T-cell (primary cell): ENCODE measurements around the gene CC2D2B. TPM values are rescaled to one million over a fixed set of nuclear protein-coding genes. Genes with fewer than 3 reads are reported as not detected.

Source experiments
- ATAC-seq, 4 experiments: fragments of 200-7000 bp in 3 of 4; fragments of 150-1000 bp in 1 of 4; cut with Tn5 transposase; replicated peaks in 1 of 4; 1 replicate in 3 of 4; 2 replicates in 1 of 4; pipeline ENCODE4 v1.10.0; 2021; ENCODE audit warnings: moderate library complexity in 3 of 4, mild to moderate bottlenecking in 2 of 4, moderate number of reproducible peaks in 1 of 4
- CTCF ChIA-PET, 2 donors: fragments of 300-600 bp; sonication (Branson Sonifier 250); formaldehyde crosslinking; loops; one replicate each; lab custom pipeline; 2022; ENCODE audit warnings: antibody characterized with exemption in 2 of 2; lab: Charles Lee
- POLR2A ChIA-PET, 2 donors: fragments of 300-600 bp; sonication (Branson Sonifier 250); formaldehyde crosslinking; loops; one replicate each; lab custom pipeline; 2022; ENCODE audit warnings: antibody characterized with exemption in 2 of 2; lab: Charles Lee
- DNase-seq, 35 experiments: peaks; one replicate each; pipeline versions ENCODE4 v3.0.0 to v3.0.0-alpha.2; 2013 to 2023
- H3K27ac ChIP-seq: one replicate; pipeline ENCODE4 v1.5.1; 2013; ENCODE audit warnings: low read length
- H3K27me3 ChIP-seq, 2 experiments: replicated peaks in 1 of 2; 1 replicate in 1 of 2; 2 replicates in 1 of 2; pipeline versions ENCODE4 v1.6.1 to v1.7.0; 2013; ENCODE audit warnings: low read length in 1 of 2, mixed read lengths in 1 of 2; ENCODE audit not compliant: control insufficient read depth in 2 of 2, insufficient read depth in 2 of 2; ENCODE audit errors: extremely low read depth in 1 of 2
- H3K36me3 ChIP-seq, 2 donors: 1 replicate in 1 of 2; 2 replicates in 1 of 2; pipeline versions ENCODE4 v1.6.1 to v1.7.0; 2013; ENCODE audit warnings: low read length in 1 of 2; ENCODE audit not compliant: control insufficient read depth in 2 of 2, insufficient read depth in 1 of 2; ENCODE audit errors: extremely low read depth in 1 of 2
- H3K4me1 ChIP-seq, 2 experiments: 1 replicate in 1 of 2; 2 replicates in 1 of 2; pipeline versions ENCODE4 v1.6.1 to v1.7.0; 2013; ENCODE audit warnings: low read length in 2 of 2, mixed read lengths in 1 of 2; ENCODE audit not compliant: insufficient read depth in 2 of 2, control insufficient read depth in 1 of 2; ENCODE audit errors: extremely low read depth in 1 of 2
- H3K4me3 ChIP-seq, 2 donors: 1 replicate in 1 of 2; 2 replicates in 1 of 2; pipeline versions ENCODE4 v1.5.1 to v1.7.0; 2013; ENCODE audit warnings: mild to moderate bottlenecking in 2 of 2, low read length in 1 of 2, moderate library complexity in 1 of 2; ENCODE audit not compliant: control insufficient read depth in 1 of 2; ENCODE audit errors: extremely low read depth in 1 of 2
- H3K9me3 ChIP-seq: 2 replicates; pipeline ENCODE4 v1.7.0; 2013
- H3K27ac Mint-ChIP-seq, 2 donors: one replicate each; pipeline ENCODE4 v1.8.0; 2020 to 2021; ENCODE audit warnings: mild to moderate bottlenecking in 2 of 2, mixed read lengths in 2 of 2
- H3K27me3 Mint-ChIP-seq, 2 donors: one replicate each; pipeline ENCODE4 v1.8.0; 2021 to 2022; ENCODE audit warnings: mixed read lengths in 2 of 2
- H3K36me3 Mint-ChIP-seq: one replicate; pipeline ENCODE4 v1.8.0; 2021; ENCODE audit warnings: mixed read lengths
- H3K4me1 Mint-ChIP-seq, 3 donors: one replicate each; pipeline ENCODE4 v1.8.0; 2020 to 2022; ENCODE audit warnings: mixed read lengths in 3 of 3, mild to moderate bottlenecking in 1 of 3
- H3K4me3 Mint-ChIP-seq, 3 donors: one replicate each; pipeline ENCODE4 v1.8.0; 2020 to 2022; ENCODE audit warnings: mild to moderate bottlenecking in 3 of 3, mixed read lengths in 3 of 3, moderate library complexity in 3 of 3
- H3K9me3 Mint-ChIP-seq, 3 donors: one replicate each; pipeline ENCODE4 v1.8.0; 2020 to 2022; ENCODE audit warnings: mixed read lengths in 3 of 3
- WGBS: methylation state at CpG from one replicate; pipeline ENCODE4 v1.1.5; 2013; ENCODE audit warnings: missing lambda C conversion rate; ENCODE audit not compliant: insufficient coverage; 5-methylcytosine and 5-hydroxymethylcytosine counted together
- total RNA-seq, 35 experiments: library from RNA in 6 of 35; stranded (reverse) in 6 of 35; fragments of 120-200 nt in 1 of 35; gene quantifications; one replicate each; pipeline versions ENCODE4 v1.2.1 to v1.2.4 and lab custom pipeline; 2013 to 2026

The CC2D2B gene
- under 1 TPM in 1 of 5 donors, not detected in 4; 0.25 TPM for total RNA-seq
- total RNA-seq (2013) = 0.07 TPM
- 0 to 0.47 (median 0.09) reads per million in 29 experiments for total RNA-seq (lab: John Stamatoyannopoulos, UW)

DNA sequence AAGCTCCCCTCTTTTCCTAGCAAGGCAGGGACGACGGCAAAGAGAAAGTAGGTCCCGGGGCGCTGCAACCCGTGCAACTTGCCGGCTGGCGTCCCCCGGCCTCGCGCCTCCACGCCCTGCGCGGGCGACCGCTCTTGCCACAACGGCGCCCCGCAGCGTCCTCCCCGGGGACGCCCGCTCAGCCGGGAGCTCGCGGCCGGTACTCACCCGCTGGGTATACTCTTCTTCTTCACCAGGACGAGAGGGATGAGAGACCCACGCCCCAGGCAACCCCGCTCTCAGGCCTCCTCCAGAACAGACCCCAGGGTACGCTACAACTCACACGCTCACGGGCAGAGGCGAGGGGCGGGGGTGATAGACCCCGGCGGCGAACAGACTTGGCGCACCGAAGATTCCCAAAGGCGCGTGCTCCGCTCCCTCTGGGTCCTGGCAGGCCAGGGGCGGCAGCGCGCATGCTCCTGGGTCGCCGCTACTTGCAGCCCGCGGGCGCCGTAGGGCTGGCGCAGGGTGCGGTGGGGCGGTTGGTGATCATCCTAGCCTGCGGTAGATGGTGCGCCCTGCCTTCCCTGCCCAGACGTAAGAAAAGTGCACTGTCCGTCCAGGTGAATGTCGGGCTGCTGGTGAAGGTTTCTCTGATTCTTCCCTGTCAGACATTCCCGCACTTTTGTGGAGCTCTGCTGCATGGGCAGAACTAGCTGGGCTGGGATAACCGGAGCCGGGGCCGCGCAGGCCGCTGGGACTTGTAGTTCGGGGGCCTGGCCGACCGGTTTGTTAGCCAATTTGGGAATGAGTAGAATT is at the start of gene CC2D2B:
TSS of gene CC2D2B (plus strand) at position 520 of the 798 bp plus-strand sequence. CDS start 3,349 bp downstream, outside the sequence.
- Histone ChIP-seq H3K27me3 (no peaks in the 10 kb centered on the region), H3K4me3 (peak within 1 kb of the TSS; percentile 84 to 88), H3K36me3 (peaks cover 0 to 9% of the 10 kb centered on the region in 2 donors), H3K9me3 (no peaks in the 10 kb centered on the region), H3K27ac (peak within 1 kb of the TSS; percentile 69), H3K4me1 (peaks cover 0 to 2% of the 10 kb centered on the region in 2 experiments)
- WGBS = under 1% methylated on average over 66 of the region's 69 CpGs
- no peaks in the 10 kb centered on the region for H3K27me3 Mint-ChIP-seq
- no peaks in the 10 kb centered on the region for H3K36me3 Mint-ChIP-seq
- ATAC-seq = peak; percentile 85 to 90 (median 89)
- POLR2A ChIA-PET = interaction anchor here in 1 of 2 donors (0.6 kb wide), 1 partner anchor 134 kb away, joined by 3 read pairs; no protein-coding TSS in a partner anchor
- DNase-seq = peak in 34 of 35 experiments; percentile 14 to 68 (median 38)
- peak within 1 kb of the TSS; percentile 89 to 91 (median 89) for H3K4me3 Mint-ChIP-seq
- H3K4me1 Mint-ChIP-seq = peaks cover 11 to 17% (median 16%) of the 10 kb centered on the region in 3 donors
- peak within 1 kb of the TSS; percentile 86 to 88 for H3K27ac Mint-ChIP-seq
- no peaks in the 10 kb centered on the region for H3K9me3 Mint-ChIP-seq
- CTCF ChIA-PET = interaction anchor here (1.3 to 2.1 kb wide), 2 partner anchors 214 kb away, joined by 3 to 14 read pairs; partner anchors contain the start of gene TCTN3 (in 1 of the 2)

DNA sequence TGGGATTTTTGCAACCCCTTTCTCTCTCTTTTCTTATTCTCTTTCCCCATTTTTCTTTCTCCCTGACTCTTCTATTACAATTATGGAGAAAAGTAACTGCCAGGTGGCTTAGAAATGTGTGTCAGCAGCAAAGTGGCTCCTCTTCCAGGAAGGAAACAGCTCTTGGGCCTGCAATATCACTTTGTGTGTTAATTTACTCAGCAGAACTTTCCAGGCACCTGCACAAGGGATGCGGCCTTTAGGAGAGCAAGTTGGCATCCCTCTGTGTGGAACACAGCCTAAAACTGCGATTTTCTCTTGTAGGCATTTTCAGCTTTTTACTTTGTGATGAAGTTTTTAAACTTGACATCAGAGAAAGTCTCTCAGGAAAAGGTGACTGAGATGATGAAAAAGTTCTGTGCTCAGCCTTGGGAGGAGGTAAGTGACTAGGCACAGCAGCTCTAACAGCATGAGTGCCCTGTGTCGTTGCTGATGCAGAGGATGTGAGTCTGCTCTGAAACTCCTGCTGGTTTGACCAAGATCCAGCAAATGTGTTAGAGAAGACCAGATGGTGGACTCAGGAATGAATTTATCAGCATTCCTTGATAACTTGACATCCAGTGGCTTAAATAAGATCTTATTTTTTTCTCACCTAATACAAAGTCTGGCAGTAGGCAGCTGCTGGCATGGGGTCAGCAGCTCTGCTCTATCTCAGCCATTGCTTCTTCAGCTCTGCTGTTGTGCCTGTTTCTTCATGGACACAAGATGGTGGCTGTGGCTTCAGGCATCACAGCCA is 47.4 kb upstream of the CC2D2B start:
- H3K9me3 Mint-ChIP-seq = peaks cover 0 to 4% (median 0%) of the 10 kb centered on the region in 3 donors
- no peaks in the 10 kb centered on the region for H3K36me3 ChIP-seq
- POLR2A ChIA-PET = no interaction called here
- ATAC-seq (no peak), DNase-seq (no peak)
- WGBS = 100% methylated on average over 2 of the region's 3 CpGs
- no peak overlapping the region for H3K27ac ChIP-seq
- CTCF ChIA-PET = no interaction called here
- H3K4me3 Mint-ChIP-seq = no peak overlapping the region
- H3K27me3 ChIP-seq = peaks cover 0 to 5% of the 10 kb centered on the region in 2 experiments
- H3K36me3 Mint-ChIP-seq = peaks cover 4% of the 10 kb centered on the region
- H3K4me3 ChIP-seq = no peak overlapping the region
- H3K27ac Mint-ChIP-seq = no peak overlapping the region
- peaks cover 4 to 7% (median 5%) of the 10 kb centered on the region in 3 donors for H3K4me1 Mint-ChIP-seq
- no peaks in the 10 kb centered on the region for H3K9me3 ChIP-seq
- H3K4me1 ChIP-seq = peaks cover 0 to 5% of the 10 kb centered on the region in 2 experiments
- H3K27me3 Mint-ChIP-seq = peaks cover 9 to 16% of the 10 kb centered on the region in 2 donors

DNA sequence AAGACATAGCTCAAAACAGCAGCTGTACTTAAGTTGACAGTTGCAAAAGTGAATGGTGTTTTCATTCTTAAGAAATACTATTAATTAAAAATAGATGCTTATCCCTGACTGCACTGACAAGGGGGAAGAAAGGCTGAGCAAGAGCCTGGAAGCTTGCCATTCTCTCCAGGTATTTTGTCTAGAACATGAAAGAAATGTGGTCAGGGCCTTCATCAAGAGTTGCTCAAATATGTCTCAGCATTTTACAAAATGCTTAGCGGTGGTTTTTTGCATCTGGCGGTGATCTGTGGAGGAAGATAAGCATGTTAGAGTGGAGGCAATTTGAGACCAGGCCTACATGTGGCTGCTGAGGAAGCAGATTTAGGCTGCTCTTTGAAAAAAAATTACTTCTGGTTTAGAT is 46.4 kb upstream of the CC2D2B start:
- Mint-ChIP-seq H3K27ac (no peak overlapping the region), H3K9me3 (no peaks in the 10 kb centered on the region), H3K4me1 (peaks cover 4 to 10% (median 5%) of the 10 kb centered on the region in 3 donors), H3K4me3 (no peak overlapping the region), H3K36me3 (no peaks in the 10 kb centered on the region), H3K27me3 (peaks cover 2 to 11% of the 10 kb centered on the region in 2 donors)
- POLR2A ChIA-PET = no interaction called here
- CTCF ChIA-PET = interaction anchor here (0.7 to 0.9 kb wide), 2 partner anchors 11 to 274 kb away, joined by 3 read pairs; no protein-coding TSS in a partner anchor
- H3K27ac ChIP-seq = no peak overlapping the region
- ATAC-seq (no peak), DNase-seq (no peak)
- peaks cover 0 to 5% of the 10 kb centered on the region in 2 experiments for H3K4me1 ChIP-seq
- peaks cover 0 to 5% of the 10 kb centered on the region in 2 experiments for H3K27me3 ChIP-seq
- no peaks in the 10 kb centered on the region for H3K36me3 ChIP-seq
- WGBS = 60% methylated on average over 2 of the region's 2 CpGs
- H3K9me3 ChIP-seq = no peaks in the 10 kb centered on the region
- no peak overlapping the region for H3K4me3 ChIP-seq

DNA sequence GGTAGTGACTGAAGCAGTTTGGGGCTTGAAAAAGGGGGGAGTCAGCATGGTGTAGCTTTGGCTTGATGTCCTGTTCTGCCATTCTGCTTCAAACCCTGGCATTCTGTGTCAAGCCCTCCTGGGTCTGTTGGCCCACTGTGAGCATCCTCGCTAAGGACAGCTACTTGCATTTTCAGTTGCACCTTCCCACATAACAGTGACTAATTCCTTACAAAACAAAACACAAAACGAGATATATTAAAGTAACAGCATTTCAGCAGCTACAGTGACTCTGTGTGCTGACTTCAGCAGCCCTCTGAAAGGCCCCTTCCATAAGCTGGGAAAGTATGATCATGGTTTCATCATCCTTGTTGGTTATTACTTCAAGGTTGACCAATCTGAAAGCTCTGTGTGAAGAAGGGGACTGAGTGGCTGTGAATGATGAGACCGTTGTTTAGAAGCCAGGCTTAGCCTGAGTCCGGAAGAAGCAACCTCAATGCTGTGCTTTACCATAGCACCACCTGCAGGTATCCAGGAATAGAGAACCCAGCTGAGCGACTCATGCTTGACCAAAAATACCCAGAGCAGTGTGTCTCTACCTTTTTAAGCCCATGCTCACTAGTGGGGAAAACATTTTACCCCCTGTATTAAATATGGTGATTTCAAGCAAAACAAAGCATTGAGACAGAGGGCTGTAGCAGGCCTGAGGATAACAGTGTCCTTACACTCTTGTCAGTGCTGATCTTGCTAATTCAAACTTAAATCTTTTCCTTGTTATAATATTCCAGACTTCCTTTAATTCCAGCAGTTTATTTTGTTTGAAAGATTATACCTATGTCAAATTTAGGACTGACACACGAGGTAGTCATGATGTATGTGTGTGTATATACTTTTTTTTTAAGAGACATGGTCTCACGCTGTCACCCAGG is 42.6 kb upstream of the CC2D2B start:
- WGBS = 60% methylated on average over 2 of the region's 7 CpGs
- no peaks in the 10 kb centered on the region for H3K36me3 ChIP-seq

DNA sequence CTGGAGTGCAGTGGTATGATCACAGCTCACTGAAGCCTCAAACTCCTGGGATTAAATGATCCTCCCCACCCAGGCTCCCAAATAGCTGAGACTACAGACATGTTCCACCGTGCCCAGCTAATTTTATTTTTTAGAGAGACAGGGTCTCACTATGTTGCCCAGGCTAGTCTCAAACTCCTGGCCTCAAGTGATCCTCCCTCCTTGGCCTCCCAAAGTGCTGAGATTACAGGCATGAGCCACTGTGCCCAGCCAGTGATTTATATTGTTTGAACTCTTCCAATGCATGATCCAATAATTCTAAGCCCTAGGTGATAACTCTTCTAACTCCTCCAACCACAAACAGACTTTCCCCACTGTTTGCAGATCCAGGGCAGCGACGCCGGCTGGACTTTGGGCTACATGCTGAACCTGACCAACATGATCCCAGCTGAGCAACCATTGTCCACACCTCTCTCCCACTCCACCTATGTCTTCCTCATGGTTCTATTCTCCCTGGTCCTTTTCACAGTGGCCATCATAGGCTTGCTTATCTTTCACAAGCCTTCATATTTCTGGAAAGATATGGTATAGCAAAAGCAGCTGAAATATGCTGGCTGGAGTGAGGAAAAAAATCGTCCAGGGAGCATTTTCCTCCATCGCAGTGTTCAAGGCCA is 41.8 kb upstream of the CC2D2B start:
- Mint-ChIP-seq H3K27me3 (no peaks in the 10 kb centered on the region), H3K4me3 (no peak overlapping the region), H3K27ac (no peak overlapping the region), H3K36me3 (no peaks in the 10 kb centered on the region), H3K9me3 (no peaks in the 10 kb centered on the region), H3K4me1 (peaks cover 7 to 12% (median 10%) of the 10 kb centered on the region in 3 donors)
- Histone ChIP-seq H3K27ac (no peak overlapping the region), H3K4me1 (peaks cover 0 to 5% of the 10 kb centered on the region in 2 experiments), H3K27me3 (no peaks in the 10 kb centered on the region), H3K36me3 (no peaks in the 10 kb centered on the region), H3K9me3 (no peaks in the 10 kb centered on the region), H3K4me3 (no peak overlapping the region)
- WGBS = 93% methylated on average over 6 of the region's 6 CpGs
- ChIA-PET POLR2A (no interaction called here), CTCF (interaction anchor here (1.1 to 3.6 kb wide), 6 partner anchors 24 to 177 kb away, joined by 3 to 58 read pairs (median 4); partner anchors contain the start of gene TCTN3 (in 2 of the 2))
- no peak for ATAC-seq
- DNase-seq = no peak

More for the DNA sequence above, 42.6 kb upstream of the CC2D2B start:
- CTCF ChIA-PET = interaction anchor here (0.5 to 3.6 kb wide), 11 partner anchors 24 to 1355 kb away, joined by 3 to 58 read pairs (median 4); partner anchors contain the start of gene TCTN3 (in 2 of the 2)
- Histone ChIP-seq H3K4me1 (peaks cover 0 to 5% of the 10 kb centered on the region in 2 experiments), H3K4me3 (no peak overlapping the region), H3K9me3 (no peaks in the 10 kb centered on the region), H3K27me3 (no peaks in the 10 kb centered on the region), H3K27ac (no peak overlapping the region)
- peak in 29 of 35 experiments; percentile 4 to 69 (median 13) for DNase-seq
- ATAC-seq = peak; percentile 70 to 94 (median 84)
- Mint-ChIP-seq H3K4me3 (no peak overlapping the region), H3K36me3 (no peaks in the 10 kb centered on the region), H3K27me3 (no peaks in the 10 kb centered on the region), H3K4me1 (peaks cover 7 to 12% (median 10%) of the 10 kb centered on the region in 3 donors), H3K9me3 (no peaks in the 10 kb centered on the region), H3K27ac (no peak overlapping the region)
- POLR2A ChIA-PET = interaction anchor here in 1 of 2 donors (0.6 kb wide), 1 partner anchor 243 kb away, joined by 4 read pairs; no protein-coding TSS in a partner anchor
